ENCODE results near the gene SLC39A11. TPM values are rescaled to one million over a fixed set of nuclear protein-coding genes. Genes with fewer than 3 reads are reported as not detected.

Gene SLC39A11
- total and polyA plus RNA-seq, 2 of the 13 experiments (the other 11 are each of a cell fraction or from before 2014, with no cell fraction given): 17.2 to 31.5 TPM

DNA sequence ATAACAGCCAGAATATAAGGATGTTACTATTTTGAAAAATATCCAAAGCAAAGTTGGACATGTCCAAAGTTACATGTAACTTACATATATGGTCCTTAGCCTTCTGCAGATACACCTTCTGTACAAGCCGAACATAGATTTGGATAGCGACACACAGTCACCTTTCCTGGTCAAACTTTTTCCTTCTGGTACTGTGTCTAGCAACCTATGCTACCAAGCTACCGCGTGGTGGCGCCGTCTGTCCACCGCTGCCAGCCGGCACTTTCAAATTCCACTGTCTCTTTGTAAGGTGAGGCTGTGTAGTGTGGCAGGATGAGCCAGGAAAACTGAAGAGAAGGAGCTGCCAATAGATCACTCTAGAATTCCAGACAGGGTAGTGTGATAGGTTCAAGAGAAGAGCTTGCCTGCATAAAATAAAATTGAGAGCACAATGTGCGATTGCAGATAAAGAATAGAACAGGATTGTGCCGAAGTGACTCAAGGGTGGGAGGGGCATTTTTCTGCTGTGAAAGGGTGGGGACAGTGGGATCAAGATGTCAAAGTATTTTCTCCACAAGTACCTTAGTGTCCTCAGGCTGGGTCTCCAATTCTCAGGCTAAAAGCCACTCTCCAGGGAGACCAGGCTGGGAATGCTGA lies 366.9 kb downstream of the SLC39A11 start (continued):
- TF ChIP-seq WIZ (CRISPR knock-in tag; IDR thresholded peaks at IDR 0.05) (no peak), TFAP4 (IDR thresholded peaks at IDR 0.05; ENCODE audit: borderline replicate concordance, low read depth) (no peak), FOXP4 (CRISPR knock-in tag; IDR thresholded peaks at IDR 0.05) (no peak), NFKBIZ (CRISPR knock-in tag; IDR thresholded peaks at IDR 0.05) (0 out of 2 replicates have a peak, but pooled peaks have one; percentile 37), MAFG (CRISPR knock-in tag; IDR thresholded peaks at IDR 0.05) (no peak), HMGXB3 (CRISPR knock-in tag; IDR thresholded peaks at IDR 0.05; ENCODE audit: borderline replicate concordance) (peak; percentile 66; the same call in 1 of the 2 replicates), KDM3A (CRISPR knock-in tag; IDR thresholded peaks at IDR 0.05; ENCODE audit: low read depth) (0 out of 2 replicates have a peak, but pooled peaks have one; percentile 52), TBL1XR1 (IDR thresholded peaks at IDR 0.05; ENCODE audit: borderline replicate concordance, low read length, partially characterized antibody) (no peak), ZNF205 (CRISPR knock-in tag; IDR thresholded peaks at IDR 0.05) (no peak; the same call in 1 of the 2 replicates), ISL2 (CRISPR knock-in tag; IDR thresholded peaks at IDR 0.05) (peak; percentile 34; the same call in 1 of the 2 replicates), FOXA3 (CRISPR knock-in tag; IDR thresholded peaks at IDR 0.05) (peak; percentile 47; the same call in 1 of the 2 replicates), ZNF775 (CRISPR knock-in tag; IDR thresholded peaks at IDR 0.05; ENCODE audit: borderline replicate concordance) (no peak), DPF2 (CRISPR knock-in tag; IDR thresholded peaks at IDR 0.05; ENCODE audit: borderline replicate concordance, low read depth) (no peak), NAIF1 (CRISPR knock-in tag; IDR thresholded peaks at IDR 0.05; ENCODE audit: borderline replicate concordance) (no peak), FOXM1 (CRISPR knock-in tag; IDR thresholded peaks at IDR 0.05) (no peak), SOX6 (IDR thresholded peaks at IDR 0.05) (no peak), SOX6 (CRISPR knock-in tag; IDR thresholded peaks at IDR 0.05) (0 out of 2 replicates have a peak, but pooled peaks have one; percentile 11), ZNF776 (CRISPR knock-in tag; IDR thresholded peaks at IDR 0.05) (no peak)
- TF ChIP-seq, protein P1, sequence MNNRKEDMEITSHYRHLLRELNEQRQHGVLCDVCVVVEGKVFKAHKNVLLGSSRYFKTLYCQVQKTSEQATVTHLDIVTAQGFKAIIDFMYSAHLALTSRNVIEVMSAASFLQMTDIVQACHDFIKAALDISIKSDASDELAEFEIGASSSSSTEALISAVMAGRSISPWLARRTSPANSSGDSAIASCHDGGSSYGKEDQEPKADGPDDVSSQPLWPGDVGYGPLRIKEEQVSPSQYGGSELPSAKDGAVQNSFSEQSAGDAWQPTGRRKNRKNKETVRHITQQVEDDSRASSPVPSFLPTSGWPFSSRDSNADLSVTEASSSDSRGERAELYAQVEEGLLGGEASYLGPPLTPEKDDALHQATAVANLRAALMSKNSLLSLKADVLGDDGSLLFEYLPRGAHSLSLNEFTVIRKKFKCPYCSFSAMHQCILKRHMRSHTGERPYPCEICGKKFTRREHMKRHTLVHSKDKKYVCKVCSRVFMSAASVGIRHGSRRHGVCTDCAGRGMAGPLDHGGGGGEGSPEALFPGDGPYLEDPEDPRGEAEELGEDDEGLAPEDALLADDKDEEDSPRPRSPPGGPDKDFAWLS (CRISPR knock-in tag; IDR thresholded peaks at IDR 0.05; ENCODE audit: borderline replicate concordance): no peak
- TF ChIP-seq, protein P2, sequence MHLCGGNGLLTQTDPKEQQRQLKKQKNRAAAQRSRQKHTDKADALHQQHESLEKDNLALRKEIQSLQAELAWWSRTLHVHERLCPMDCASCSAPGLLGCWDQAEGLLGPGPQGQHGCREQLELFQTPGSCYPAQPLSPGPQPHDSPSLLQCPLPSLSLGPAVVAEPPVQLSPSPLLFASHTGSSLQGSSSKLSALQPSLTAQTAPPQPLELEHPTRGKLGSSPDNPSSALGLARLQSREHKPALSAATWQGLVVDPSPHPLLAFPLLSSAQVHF (CRISPR knock-in tag; IDR thresholded peaks at IDR 0.05): no peak

All from HepG2 (cell line).